Natural killer cell (primary cell): ENCODE results near the gene PRICKLE2. TPM values are rescaled to one million over a fixed set of nuclear protein-coding genes. Genes with fewer than 3 reads are reported as not detected.

Experiments
- ATAC-seq, 3 donors: fragments of 150-1000 bp in 2 of 3; fragments of 200-7000 bp in 1 of 3; cut with Tn5 transposase; 1 replicate in 1 of 3; 2 replicates in 2 of 3; pipeline ENCODE4 v1.10.0; 2021; ENCODE audit warnings: mild to moderate bottlenecking in 2 of 3, moderate library complexity in 2 of 3
- DNase-seq, 2 donors: peaks; one replicate each; pipeline versions ENCODE4 v3.0.0 to v3.0.0-alpha.2; 2013 to 2021; ENCODE audit warnings: mixed read lengths in 1 of 2
- H3K27ac ChIP-seq: one replicate; pipeline ENCODE4 v1.5.1; 2013; ENCODE audit warnings: mild to moderate bottlenecking, low read length
- H3K27me3 ChIP-seq: one replicate; pipeline ENCODE4 v1.6.1; 2013; ENCODE audit warnings: low read length; ENCODE audit not compliant: control insufficient read depth, insufficient read depth
- H3K36me3 ChIP-seq: one replicate; pipeline ENCODE4 v1.6.1; 2013; ENCODE audit warnings: low read length; ENCODE audit not compliant: control insufficient read depth, insufficient read depth
- H3K4me1 ChIP-seq: one replicate; pipeline ENCODE4 v1.6.1; 2013; ENCODE audit warnings: low read length; ENCODE audit not compliant: control insufficient read depth, insufficient read depth
- H3K4me3 ChIP-seq: one replicate; pipeline ENCODE4 v1.5.1; 2013; ENCODE audit warnings: low read length
- H3K9me3 ChIP-seq: one replicate; pipeline ENCODE4 v1.6.1; 2013; ENCODE audit warnings: low read length; ENCODE audit not compliant: control insufficient read depth, insufficient read depth
- H3K27ac Mint-ChIP-seq, 2 donors: one replicate each; pipeline ENCODE4 v1.8.0; 2022; ENCODE audit warnings: mild to moderate bottlenecking in 2 of 2, mixed read lengths in 2 of 2, moderate library complexity in 1 of 2
- H3K27me3 Mint-ChIP-seq, 2 donors: one replicate each; pipeline ENCODE4 v1.8.0; 2022; ENCODE audit warnings: low read depth in 2 of 2, mixed read lengths in 2 of 2
- H3K36me3 Mint-ChIP-seq: one replicate; pipeline ENCODE4 v1.8.0; 2022; ENCODE audit warnings: mixed read lengths
- H3K4me1 Mint-ChIP-seq, 2 donors: one replicate each; pipeline ENCODE4 v1.8.0; 2022; ENCODE audit warnings: mixed read lengths in 2 of 2
- H3K4me3 Mint-ChIP-seq: one replicate; pipeline ENCODE4 v1.8.0; 2022; ENCODE audit warnings: mild to moderate bottlenecking, moderate library complexity, mixed read lengths
- H3K9me3 Mint-ChIP-seq, 2 donors: one replicate each; pipeline ENCODE4 v1.8.0; 2022; ENCODE audit warnings: mixed read lengths in 2 of 2
- WGBS: methylation state at CpG from one replicate; pipeline ENCODE4 v1.1.7; 2013; ENCODE audit warnings: missing lambda C conversion rate; ENCODE audit not compliant: insufficient coverage; 5-methylcytosine and 5-hydroxymethylcytosine counted together
- intact Hi-C: fragments of 100-400 bp; cut with micrococcal nuclease; formaldehyde crosslinking; loops from one replicate; pipeline ENCODE4 v1.14.2; 2022
- total RNA-seq, 4 donors: library from RNA; stranded (reverse); fragments of 120-200 nt in 1 of 4; gene quantifications; one replicate each; pipeline versions ENCODE4 v1.2.3 to v1.2.4, GENCODE V29; 2013 to 2022
- TF ChIP-seq, protein P1 (sequence below): fragments of 200-600 bp; IDR thresholded peaks from one replicate; pipeline ENCODE4 v1.8.0; 2022; ENCODE audit warnings: antibody characterized with exemption

PRICKLE2 gene, protein sequence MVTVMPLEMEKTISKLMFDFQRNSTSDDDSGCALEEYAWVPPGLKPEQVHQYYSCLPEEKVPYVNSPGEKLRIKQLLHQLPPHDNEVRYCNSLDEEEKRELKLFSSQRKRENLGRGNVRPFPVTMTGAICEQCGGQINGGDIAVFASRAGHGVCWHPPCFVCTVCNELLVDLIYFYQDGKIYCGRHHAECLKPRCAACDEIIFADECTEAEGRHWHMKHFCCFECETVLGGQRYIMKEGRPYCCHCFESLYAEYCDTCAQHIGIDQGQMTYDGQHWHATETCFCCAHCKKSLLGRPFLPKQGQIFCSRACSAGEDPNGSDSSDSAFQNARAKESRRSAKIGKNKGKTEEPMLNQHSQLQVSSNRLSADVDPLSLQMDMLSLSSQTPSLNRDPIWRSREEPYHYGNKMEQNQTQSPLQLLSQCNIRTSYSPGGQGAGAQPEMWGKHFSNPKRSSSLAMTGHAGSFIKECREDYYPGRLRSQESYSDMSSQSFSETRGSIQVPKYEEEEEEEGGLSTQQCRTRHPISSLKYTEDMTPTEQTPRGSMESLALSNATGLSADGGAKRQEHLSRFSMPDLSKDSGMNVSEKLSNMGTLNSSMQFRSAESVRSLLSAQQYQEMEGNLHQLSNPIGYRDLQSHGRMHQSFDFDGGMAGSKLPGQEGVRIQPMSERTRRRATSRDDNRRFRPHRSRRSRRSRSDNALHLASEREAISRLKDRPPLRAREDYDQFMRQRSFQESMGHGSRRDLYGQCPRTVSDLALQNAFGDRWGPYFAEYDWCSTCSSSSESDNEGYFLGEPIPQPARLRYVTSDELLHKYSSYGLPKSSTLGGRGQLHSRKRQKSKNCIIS
- total RNA-seq: 1 to 10 TPM in 2 of 3 donors, under 1 TPM in 1; 0.07 to 3.3 (median 1.8) TPM
- total RNA-seq (2013): 1.6 TPM

DNA sequence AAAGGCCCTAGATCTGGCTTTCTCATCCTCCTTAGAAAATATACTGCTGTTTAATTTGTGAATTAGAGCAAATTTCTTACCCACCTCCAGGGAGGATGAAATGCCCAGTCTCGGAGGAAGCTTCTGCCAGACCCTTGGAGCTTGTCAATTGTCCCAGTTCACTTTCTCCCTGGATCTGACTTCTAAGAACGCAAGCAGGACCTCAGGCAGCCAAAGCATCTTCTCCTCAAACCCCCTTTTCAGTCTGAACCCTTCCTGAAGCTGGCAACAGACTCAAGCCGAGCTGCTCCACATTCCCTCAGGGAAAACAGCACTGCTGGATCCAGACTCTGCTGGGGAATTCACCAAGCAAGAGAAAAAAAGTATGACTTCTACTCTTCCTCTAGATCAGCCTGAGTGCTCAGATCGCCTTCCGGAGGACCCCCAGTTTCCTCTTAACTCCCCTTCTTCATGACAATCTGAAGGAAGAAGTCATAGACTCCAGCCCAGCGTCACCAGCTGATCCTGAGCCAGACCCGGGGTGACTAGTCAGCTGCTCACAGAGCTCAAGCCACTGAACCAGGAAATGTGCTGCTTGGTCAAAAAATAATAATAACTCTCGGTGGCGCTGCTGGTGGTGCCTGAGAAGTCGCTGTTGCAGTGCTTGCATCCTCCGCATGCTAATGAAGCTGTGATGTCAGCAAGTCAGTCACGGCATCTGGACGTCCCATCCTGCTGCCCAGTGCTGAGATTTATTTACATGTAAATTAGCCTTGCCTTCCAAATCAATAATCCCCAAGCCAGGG, at the start of gene PRICKLE2:
PRICKLE2 (minus strand) TSS at position 641 of the 785 bp plus-strand sequence. CDS start 26,539 bp downstream, outside the sequence.
- peak within 1 kb of the TSS; percentile 27 for H3K27ac ChIP-seq
- H3K27me3 Mint-ChIP-seq: no peaks in the 10 kb centered on the region
- H3K4me3 ChIP-seq: no peak within 1 kb of the TSS

DNA sequence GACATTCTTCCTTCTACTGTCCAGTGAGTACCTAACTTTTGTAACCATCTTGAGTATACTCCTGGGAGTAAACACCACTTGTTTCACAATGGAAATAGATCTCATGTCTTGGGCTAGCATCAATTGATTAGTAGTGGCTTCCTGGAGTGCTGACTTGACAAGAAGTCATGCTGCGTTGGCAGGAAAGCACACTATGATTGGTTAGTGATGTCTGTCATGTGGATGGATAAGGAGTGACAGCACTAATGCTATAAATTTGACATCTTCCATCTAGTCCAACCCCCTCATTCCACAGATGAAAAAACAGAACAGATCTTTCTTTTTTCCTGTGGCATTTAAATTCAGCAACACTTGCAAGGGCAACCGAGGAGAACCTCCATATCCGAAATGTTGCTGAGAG, 47.6 kb upstream of the PRICKLE2 start:
- no peak overlapping the region for H3K27ac ChIP-seq
- TF ChIP-seq, protein P1, sequence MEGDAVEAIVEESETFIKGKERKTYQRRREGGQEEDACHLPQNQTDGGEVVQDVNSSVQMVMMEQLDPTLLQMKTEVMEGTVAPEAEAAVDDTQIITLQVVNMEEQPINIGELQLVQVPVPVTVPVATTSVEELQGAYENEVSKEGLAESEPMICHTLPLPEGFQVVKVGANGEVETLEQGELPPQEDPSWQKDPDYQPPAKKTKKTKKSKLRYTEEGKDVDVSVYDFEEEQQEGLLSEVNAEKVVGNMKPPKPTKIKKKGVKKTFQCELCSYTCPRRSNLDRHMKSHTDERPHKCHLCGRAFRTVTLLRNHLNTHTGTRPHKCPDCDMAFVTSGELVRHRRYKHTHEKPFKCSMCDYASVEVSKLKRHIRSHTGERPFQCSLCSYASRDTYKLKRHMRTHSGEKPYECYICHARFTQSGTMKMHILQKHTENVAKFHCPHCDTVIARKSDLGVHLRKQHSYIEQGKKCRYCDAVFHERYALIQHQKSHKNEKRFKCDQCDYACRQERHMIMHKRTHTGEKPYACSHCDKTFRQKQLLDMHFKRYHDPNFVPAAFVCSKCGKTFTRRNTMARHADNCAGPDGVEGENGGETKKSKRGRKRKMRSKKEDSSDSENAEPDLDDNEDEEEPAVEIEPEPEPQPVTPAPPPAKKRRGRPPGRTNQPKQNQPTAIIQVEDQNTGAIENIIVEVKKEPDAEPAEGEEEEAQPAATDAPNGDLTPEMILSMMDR: no peak
- no peaks in the 10 kb centered on the region for H3K9me3 ChIP-seq
- no peak for ATAC-seq
- Mint-ChIP-seq H3K36me3 (peaks cover 9% of the 10 kb centered on the region), H3K27ac (no peak overlapping the region), H3K4me1 (no peaks in the 10 kb centered on the region), H3K4me3 (no peak overlapping the region), H3K27me3 (peaks cover 3 to 7% of the 10 kb centered on the region in 2 donors), H3K9me3 (peaks cover 11 to 15% of the 10 kb centered on the region in 2 donors)
- intact Hi-C loops: no loop called here
- H3K36me3 ChIP-seq: no peaks in the 10 kb centered on the region
- no peak for DNase-seq
- no peaks in the 10 kb centered on the region for H3K4me1 ChIP-seq
- no peaks in the 10 kb centered on the region for H3K27me3 ChIP-seq
- 100% methylated on average over 3 of the region's 3 CpGs for WGBS
- H3K4me3 ChIP-seq: no peak overlapping the region

More for the DNA sequence above, at the start of gene PRICKLE2:
- no peak for DNase-seq
- peak within 1 kb of the TSS; percentile 82 for H3K4me3 Mint-ChIP-seq
- H3K4me1 ChIP-seq: no peaks in the 10 kb centered on the region
- no peaks in the 10 kb centered on the region for H3K27me3 ChIP-seq
- H3K9me3 ChIP-seq: no peaks in the 10 kb centered on the region
- H3K36me3 ChIP-seq: no peaks in the 10 kb centered on the region
- 35% methylated on average over 13 of the region's 13 CpGs for WGBS
- H3K9me3 Mint-ChIP-seq: no peaks in the 10 kb centered on the region
- TF ChIP-seq, protein P1: no peak
- intact Hi-C loops: no loop called here
- no peaks in the 10 kb centered on the region for H3K4me1 Mint-ChIP-seq
- no peaks in the 10 kb centered on the region for H3K36me3 Mint-ChIP-seq
- peak within 1 kb of the TSS in 1 of 2 donors; percentile 75 for H3K27ac Mint-ChIP-seq
- ATAC-seq: peak in 2 of 3 donors; percentile 35 to 71

DNA sequence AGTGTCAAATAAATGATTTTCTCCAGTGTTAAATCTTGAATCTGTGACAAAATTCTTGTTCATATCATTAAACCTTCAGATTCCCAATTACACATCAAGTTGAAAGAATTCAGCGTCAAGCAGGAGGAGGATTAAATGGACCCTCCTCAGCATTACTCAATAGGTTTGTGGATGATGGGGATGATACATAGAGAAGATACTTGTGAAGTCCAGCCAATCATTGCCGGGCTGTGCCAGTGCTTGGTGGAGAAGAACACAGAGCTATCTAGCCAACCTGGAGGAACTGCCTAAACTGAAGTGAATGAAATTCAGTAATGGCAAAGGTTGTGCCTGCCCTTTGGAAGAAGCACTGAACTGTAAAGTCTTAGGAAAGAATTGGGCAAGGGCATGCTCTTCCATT, 47.0 kb upstream of the PRICKLE2 start:
- DNase-seq (no peak), ATAC-seq (no peak)
- H3K36me3 Mint-ChIP-seq: peaks cover 9% of the 10 kb centered on the region
- Histone ChIP-seq H3K27ac (no peak overlapping the region), H3K4me3 (no peak overlapping the region), H3K9me3 (no peaks in the 10 kb centered on the region), H3K4me1 (no peaks in the 10 kb centered on the region), H3K36me3 (no peaks in the 10 kb centered on the region), H3K27me3 (no peaks in the 10 kb centered on the region)
- no peak overlapping the region for H3K27ac Mint-ChIP-seq
- peaks cover 11 to 15% of the 10 kb centered on the region in 2 donors for H3K9me3 Mint-ChIP-seq
- H3K27me3 Mint-ChIP-seq: peaks cover 3 to 7% of the 10 kb centered on the region in 2 donors
- no peak overlapping the region for H3K4me3 Mint-ChIP-seq
- H3K4me1 Mint-ChIP-seq: no peaks in the 10 kb centered on the region
- TF ChIP-seq, protein P1: no peak
- WGBS: 95% methylated on average over 1 of the region's 2 CpGs
- intact Hi-C loops: no loop called here
